Large intestine (tissue), 12 donors: ENCODE data around the gene CCDC85A. TPM values are rescaled to one million over a fixed set of nuclear protein-coding genes. Genes with fewer than 3 reads are reported as not detected.
A peak's percentile ranks its signal among the peaks of the same experiment; 100 is the strongest.
"Not testable (repeated sequence)": the region's sequence is repeated elsewhere in the genome, so short reads cannot be mapped to it uniquely, and the experiment has no call there.

Experiments used
- DNase-seq, 2 donors: peaks; one replicate each; pipeline versions ENCODE4 v3.0.0 to v3.0.0-alpha.2; 2013
- H3K27ac ChIP-seq: one replicate; pipeline ENCODE4 v1.5.1; 2013; ENCODE audit warnings: low read length
- H3K27me3 ChIP-seq: 2 replicates; pipeline ENCODE4 v1.6.1; 2013; ENCODE audit warnings: low read length; ENCODE audit not compliant: control insufficient read depth, insufficient read depth
- H3K36me3 ChIP-seq: 2 replicates; pipeline ENCODE4 v1.6.1; 2013; ENCODE audit warnings: low read length; ENCODE audit not compliant: control insufficient read depth, insufficient read depth
- H3K4me1 ChIP-seq: one replicate; pipeline ENCODE4 v1.6.1; 2013; ENCODE audit warnings: low read length; ENCODE audit not compliant: control insufficient read depth, insufficient read depth
- H3K4me3 ChIP-seq: one replicate; pipeline ENCODE4 v1.5.1; 2013; ENCODE audit warnings: low read length
- H3K9me3 ChIP-seq: one replicate; pipeline ENCODE4 v1.6.1; 2013; ENCODE audit warnings: mild to moderate bottlenecking, low read depth, low read length, moderate library complexity; ENCODE audit not compliant: control insufficient read depth
- WGBS: methylation state at CpG from one replicate; pipeline ENCODE4 v1.1.5; 2013; ENCODE audit warnings: low lambda C conversion rate; ENCODE audit not compliant: insufficient coverage; 5-methylcytosine and 5-hydroxymethylcytosine counted together
- long read RNA-seq, 11 donors: transcript quantifications; one replicate each; lab custom pipeline, GENCODE V29; 2026
- polyA plus RNA-seq: library from polyadenylated mRNA; unstranded; fragments of 120-200 nt; gene quantifications from one replicate; pipeline ENCODE4 v1.2.1, GENCODE V29; 2013

CCDC85A gene
- 1.0 TPM for polyA plus RNA-seq
- long read RNA-seq, donor 1, result 0 reads
- long read RNA-seq, donor 2, result 0 reads
- long read RNA-seq, donor 3, result 0 reads
- long read RNA-seq, donor 4, result 0 reads
- long read RNA-seq, donor 5, result 0 reads
- long read RNA-seq, donor 6, result 0 reads
- long read RNA-seq, donor 7, result 0 reads
- long read RNA-seq, donor 8, result 0 reads
- long read RNA-seq, donor 9, result 0 reads
- long read RNA-seq, donor 10, result 0 reads
- long read RNA-seq, donor 11, result 0 reads

GRCh38 chr2:56183643-56184499 lies at the start of gene CCDC85A:
CCDC85A (plus strand) TSS chr2:56183990; CDS start chr2:56184625, 635 bp downstream.
- Histone ChIP-seq H3K36me3 (no peaks in the 10 kb centered on the region), H3K27ac (no peak within 1 kb of the TSS), H3K4me3 (peak within 1 kb of the TSS; percentile 45), H3K27me3 (peaks cover 52% of the 10 kb centered on the region), H3K4me1 (peaks cover 8% of the 10 kb centered on the region), H3K9me3 (no peaks in the 10 kb centered on the region)
- WGBS, result no CpG with 5 or more reads among the region's 86 CpGs
- DNase-seq, result peak; percentile 73 to 81

DNA sequence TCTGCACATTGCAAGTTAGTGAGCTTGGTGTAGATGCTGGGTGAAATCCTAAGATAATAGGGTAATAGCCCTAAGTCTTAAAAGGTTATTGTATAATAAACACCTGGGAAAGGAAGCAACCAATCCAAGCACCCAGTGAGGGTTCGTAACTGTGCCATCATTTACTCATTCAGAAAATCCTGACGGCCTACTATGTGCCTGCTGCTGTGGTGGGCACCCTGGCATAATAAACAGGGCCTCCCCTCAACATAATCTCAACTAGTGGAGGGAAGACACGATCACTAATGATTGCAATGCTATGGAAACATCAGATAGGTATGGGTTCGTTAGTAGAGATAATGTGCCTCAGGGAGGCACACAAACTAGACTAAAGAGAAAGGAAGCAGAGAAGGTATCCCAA lies 48.9 kb upstream of the CCDC85A start:
- 72% methylated on average over 2 of the region's 4 CpGs for WGBS
- Histone ChIP-seq H3K4me3 (no peak overlapping the region), H3K27ac (no peak overlapping the region), H3K4me1 (no peaks in the 10 kb centered on the region), H3K36me3 (no peaks in the 10 kb centered on the region), H3K9me3 (no peaks in the 10 kb centered on the region), H3K27me3 (no peaks in the 10 kb centered on the region)
- no peak for DNase-seq

DNA sequence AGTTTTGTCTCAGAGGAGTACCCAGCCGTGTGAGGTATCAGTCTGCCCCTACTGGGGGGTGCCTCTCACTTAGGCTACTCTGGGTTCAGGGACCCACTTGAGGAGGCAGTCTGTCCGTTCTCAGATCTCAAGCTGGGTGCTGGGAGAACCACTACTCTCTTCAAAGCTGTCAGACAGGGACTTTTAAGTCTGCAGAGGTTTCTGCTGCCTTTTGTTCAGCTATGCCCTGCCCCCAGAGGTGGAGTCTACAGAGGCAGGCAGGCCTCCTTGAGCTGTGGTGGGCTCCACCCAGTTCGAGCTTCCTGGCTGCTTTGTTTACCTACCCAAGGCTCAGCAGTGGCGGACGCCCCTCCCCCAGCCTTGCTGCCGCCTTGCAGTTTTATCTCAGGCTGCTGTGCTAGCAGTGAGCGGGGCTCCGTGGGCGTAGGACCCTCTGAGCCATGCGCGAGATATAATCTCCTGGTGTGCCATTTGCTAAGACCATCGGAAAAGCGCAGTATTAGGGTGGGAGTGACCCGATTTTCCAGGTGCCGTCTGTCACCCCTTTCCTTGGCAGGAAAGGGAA lies 41.2 kb upstream of the CCDC85A start:
- not testable (repeated sequence) for H3K27me3 ChIP-seq, H3K27ac ChIP-seq, H3K9me3 ChIP-seq, H3K4me3 ChIP-seq, H3K36me3 ChIP-seq, DNase-seq, H3K4me1 ChIP-seq
- WGBS, result no CpG with 5 or more reads among the region's 15 CpGs

- Histone ChIP-seq H3K27me3 (no peaks in the 10 kb centered on the region), H3K4me3 (no peak overlapping the region), H3K36me3 (no peaks in the 10 kb centered on the region), H3K9me3 (no peaks in the 10 kb centered on the region), H3K27ac (no peak overlapping the region), H3K4me1 (no peaks in the 10 kb centered on the region)
- WGBS, result no CpG with 5 or more reads among the region's 2 CpGs
- no peak for DNase-seq
Observed at GRCh38 chr2:56147907-56148306, 35.9 kb upstream of the CCDC85A start.

- H3K27ac ChIP-seq, result no peak overlapping the region
- DNase-seq, result no peak
- H3K4me3 ChIP-seq, result no peak overlapping the region
- no peaks in the 10 kb centered on the region for H3K9me3 ChIP-seq
- H3K27me3 ChIP-seq, result peaks cover 3% of the 10 kb centered on the region
- no peaks in the 10 kb centered on the region for H3K36me3 ChIP-seq
- no CpG with 5 or more reads among the region's 3 CpGs for WGBS
- no peaks in the 10 kb centered on the region for H3K4me1 ChIP-seq
Observed at GRCh38 chr2:56148825-56149224, 35.0 kb upstream of the CCDC85A start.

DNA sequence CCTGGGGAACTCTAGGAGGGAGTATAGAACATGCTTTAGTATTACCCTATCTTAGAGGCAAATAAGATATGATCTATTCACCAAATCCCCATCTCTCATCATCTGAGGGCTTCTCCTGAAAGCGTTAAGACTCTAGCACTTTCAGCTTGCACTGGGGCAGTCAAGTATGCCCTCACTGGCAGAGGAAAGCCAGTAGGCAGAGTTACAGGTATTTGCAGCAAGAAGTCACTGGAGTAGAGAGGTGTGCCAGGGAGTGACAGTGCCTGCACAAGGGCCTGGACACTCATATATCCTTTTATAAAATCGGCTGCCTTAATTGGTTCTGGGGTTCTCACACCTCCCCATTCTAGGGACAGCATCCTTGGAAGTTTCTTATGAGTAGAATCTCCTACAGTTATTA lies 31.9 kb upstream of the CCDC85A start:
- Histone ChIP-seq H3K27me3 (peaks cover 3% of the 10 kb centered on the region), H3K27ac (no peak overlapping the region), H3K36me3 (no peaks in the 10 kb centered on the region), H3K4me1 (no peaks in the 10 kb centered on the region), H3K4me3 (no peak overlapping the region), H3K9me3 (no peaks in the 10 kb centered on the region)
- no peak for DNase-seq
- no CpG with 5 or more reads among the region's 2 CpGs for WGBS

GRCh38 chr2:56155188-56155587 lies 28.6 kb upstream of the CCDC85A start:
- Histone ChIP-seq H3K27me3 (peaks cover 3% of the 10 kb centered on the region), H3K36me3 (no peaks in the 10 kb centered on the region), H3K9me3 (no peaks in the 10 kb centered on the region), H3K4me3 (no peak overlapping the region), H3K4me1 (no peaks in the 10 kb centered on the region), H3K27ac (no peak overlapping the region)
- no peak for DNase-seq
- no CpG with 5 or more reads among the region's 2 CpGs for WGBS

DNA sequence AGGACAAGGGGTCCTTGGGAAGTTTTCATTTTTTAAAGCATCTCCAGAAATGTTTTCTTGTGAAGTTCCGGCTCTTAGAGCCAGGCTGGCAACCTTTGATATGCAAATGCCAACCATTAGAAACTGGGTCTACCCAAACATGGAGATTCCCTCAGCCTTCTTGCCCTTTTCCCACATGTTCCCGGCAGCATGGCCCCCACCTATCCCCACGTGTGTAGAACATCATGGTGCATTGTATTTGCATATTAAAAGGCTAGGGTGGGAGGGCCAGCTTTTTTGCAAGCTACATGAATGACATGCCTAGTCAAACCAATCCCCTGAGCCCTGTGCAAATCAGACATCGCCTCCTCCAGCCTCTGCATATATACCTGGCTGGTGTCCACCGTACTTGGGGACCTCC lies 23.9 kb upstream of the CCDC85A start:
- not testable (repeated sequence) for H3K27me3 ChIP-seq, H3K4me1 ChIP-seq, H3K9me3 ChIP-seq, H3K27ac ChIP-seq, DNase-seq, H3K36me3 ChIP-seq, H3K4me3 ChIP-seq
- 100% methylated on average over 1 of the region's 5 CpGs for WGBS

GRCh38 chr2:56167616-56168562 lies 15.9 kb upstream of the CCDC85A start:
- H3K9me3 ChIP-seq, result no peaks in the 10 kb centered on the region
- H3K36me3 ChIP-seq, result no peaks in the 10 kb centered on the region
- no peak overlapping the region for H3K27ac ChIP-seq
- 50% methylated on average over 1 of the region's 4 CpGs for WGBS
- no peak for DNase-seq
- no peaks in the 10 kb centered on the region for H3K27me3 ChIP-seq
- no peaks in the 10 kb centered on the region for H3K4me1 ChIP-seq
- no peak overlapping the region for H3K4me3 ChIP-seq

DNA sequence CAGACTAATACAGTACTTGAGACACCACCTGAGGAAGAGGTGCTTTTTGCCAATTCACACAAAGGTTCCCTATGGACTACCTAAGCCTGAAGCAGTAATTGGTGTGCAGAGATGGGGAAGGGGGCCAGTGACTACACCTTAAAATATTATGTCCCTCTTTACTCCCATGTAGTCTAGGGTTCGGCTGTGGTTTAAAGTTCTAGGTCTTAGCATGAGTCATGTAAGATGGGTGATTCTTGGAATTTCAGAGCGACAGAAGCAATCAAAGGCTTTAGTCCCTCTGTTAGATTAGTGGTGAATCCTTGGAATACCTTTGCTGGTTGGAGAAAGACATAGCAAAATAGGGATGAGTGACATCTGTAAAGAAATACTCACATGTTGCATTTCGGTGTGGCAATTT lies 14.3 kb upstream of the CCDC85A start:
- Histone ChIP-seq H3K9me3 (no peaks in the 10 kb centered on the region), H3K27ac (no peak overlapping the region), H3K36me3 (no peaks in the 10 kb centered on the region), H3K4me1 (no peaks in the 10 kb centered on the region), H3K4me3 (no peak overlapping the region), H3K27me3 (no peaks in the 10 kb centered on the region)
- WGBS, result no CpG with 5 or more reads among the region's 3 CpGs
- DNase-seq, result no peak
